ENCODE results near the gene ORM2. TPM values are rescaled to one million over a fixed set of nuclear protein-coding genes. Genes with fewer than 3 reads are reported as not detected.

ORM2 gene
- total and polyA plus RNA-seq, 2 of the 4 experiments (the other 2 are of a cell fraction), result not detected

DNA sequence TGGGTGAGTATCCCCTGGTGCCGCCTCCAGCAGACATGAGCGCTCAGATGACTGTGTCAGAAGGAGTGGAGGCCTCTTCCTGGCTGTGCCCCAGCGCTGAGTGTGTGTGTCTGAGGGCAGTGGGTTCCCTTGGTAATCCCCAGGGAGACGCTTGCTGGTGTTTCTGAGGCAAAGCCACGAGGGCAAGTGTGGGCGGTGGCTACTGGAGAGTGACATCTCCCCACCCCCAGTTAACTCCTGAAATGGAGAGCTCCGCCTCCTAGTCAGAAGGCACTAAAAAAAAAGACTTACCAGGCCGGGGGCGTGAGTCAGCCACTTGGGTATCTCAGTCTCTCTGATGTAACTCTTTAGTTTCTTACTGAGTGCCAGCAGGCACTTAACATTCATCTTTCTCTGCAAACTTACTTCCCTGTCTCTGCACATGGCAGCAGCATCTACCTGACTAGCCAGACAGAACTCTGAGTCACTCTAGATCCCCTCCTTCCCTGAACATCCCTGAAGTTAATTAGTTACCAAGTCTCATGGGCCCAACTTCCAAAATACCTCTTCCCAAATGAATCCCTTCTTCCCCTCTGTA is 19.3 kb downstream of the ORM2 start:
- Histone ChIP-seq H4K20me1 (ENCODE audit: insufficient read depth, low read length) (peaks cover 7% of the 10 kb centered on the region; the same call in 1 of the 2 replicates), H4K91ac (ENCODE audit: insufficient read depth, low read depth, low read length) (peak overlapping the region; percentile 88), H3K36me3 (ENCODE audit: control insufficient read depth, insufficient read depth, low read length) (peaks cover 52% of the 10 kb centered on the region), H3K9ac (ENCODE audit: low read depth, low read length) (no peak overlapping the region), H2BK20ac (ENCODE audit: low read depth, low read length) (peak overlapping the region; percentile 94), H3K4me1 (ENCODE audit: control insufficient read depth, insufficient read depth, low read length) (peaks cover 11% of the 10 kb centered on the region), H2BK120ac (ENCODE audit: low read depth, low read length) (peak overlapping the region; percentile 91), H3K14ac (replicated peaks; ENCODE audit: low read depth, low read length) (no peak overlapping the region; the same call in 1 of the 2 replicates), H3K79me1 (ENCODE audit: low read depth in 1 of 2, low read length in 2 of 2) (peaks cover 0 to 12% of the 10 kb centered on the region in 2 experiments; a peak in 1 of 4 replicates), H3K56ac (ENCODE audit: extremely low read depth, insufficient read depth, low read length) (peak overlapping the region; percentile 26), H3K4ac (ENCODE audit: low read depth, low read length) (peak overlapping the region; percentile 84), H3K4me3 (ENCODE audit: insufficient read depth, low read depth, low read length) (no peak overlapping the region), H3K27me3 (ENCODE audit: control insufficient read depth, insufficient read depth, low read length) (no peaks in the 10 kb centered on the region), H3K9me1 (ENCODE audit: insufficient read depth, low read length) (peaks cover 18% of the 10 kb centered on the region), H3K27ac (ENCODE audit: insufficient read depth, low read length) (peak overlapping the region; percentile 45), H4K5ac (ENCODE audit: low read depth, low read length) (no peak overlapping the region), H2BK15ac (ENCODE audit: low read depth, low read length) (peak overlapping the region; percentile 68; the same call in 2 of the 3 replicates), H2AFZ (replicated peaks; ENCODE audit: low read length, poor library complexity) (peak overlapping the region; percentile 80), H2AK5ac (ENCODE audit: low read depth, low read length) (peak overlapping the region; percentile 93), H2AK9ac (replicated peaks; ENCODE audit: low read depth, low read length, poor library complexity) (peak overlapping the region; percentile 88), H3K23ac (ENCODE audit: low read depth, low read length) (peak overlapping the region; percentile 77; the same call in 1 of the 2 replicates), H4K8ac (ENCODE audit: low read depth in 2 of 2, low read length in 2 of 2) (peak overlapping the region; percentile 21 to 76; a peak in 3 of 4 replicates), H3K18ac (ENCODE audit: low read depth, low read length) (no peak overlapping the region), H2BK5ac (ENCODE audit: low read depth, low read length, poor library complexity, severe bottlenecking) (peak overlapping the region; percentile 67), H3K4me2 (ENCODE audit: low read depth, low read length) (no peak overlapping the region), H3K9me3 (ENCODE audit: control insufficient read depth, insufficient read depth, low read length) (no peaks in the 10 kb centered on the region)
- no CpG with 5 or more reads among the region's 9 CpGs for WGBS, 2 experiments (ENCODE audit: extremely low coverage in 2 of 2, insufficient read length in 1 of 2)
- ChIA-PET POLR2A (ENCODE audit: unreplicated experiment) (no interaction called here), CTCF (no interaction called here)
- dilution Hi-C loops (cut with HindIII; ENCODE audit: low sequenced_read_pairs, unreplicated experiment) (no loop called here), intact Hi-C loops (cut with micrococcal nuclease) (no loop called here), in situ Hi-C loops (cut with MboI; ENCODE audit: low sequenced_read_pairs) (no loop called here)
- TF ChIP-seq SMC3 (IDR thresholded peaks at IDR 0.05; ENCODE audit: low read depth, low read length), result no peak; the same call in 1 of the 2 replicates
- no peak for TF ChIP-seq RCOR1 (IDR thresholded peaks at IDR 0.05; ENCODE audit: insufficient replicate concordance, low read length)
- peak; percentile 19; the same call in 1 of the 2 replicates for TF ChIP-seq RFX5 (IDR thresholded peaks at IDR 0.05; ENCODE audit: low read depth, low read length)
- peak; percentile 1; the same call in 1 of the 2 replicates for TF ChIP-seq MAFK (IDR thresholded peaks at IDR 0.05; ENCODE audit: low read depth, low read length)
- TF ChIP-seq CEBPB (IDR thresholded peaks at IDR 0.05; ENCODE audit: low read depth, low read length), result peak; percentile 78
- no peak for TF ChIP-seq POLR2A (IDR thresholded peaks at IDR 0.05; ENCODE audit: low read depth, low read length)
- peak; percentile 2; the same call in 1 of the 2 replicates for TF ChIP-seq BHLHE40 (IDR thresholded peaks at IDR 0.05; ENCODE audit: low read depth, low read length)
- TF ChIP-seq, protein P1, sequence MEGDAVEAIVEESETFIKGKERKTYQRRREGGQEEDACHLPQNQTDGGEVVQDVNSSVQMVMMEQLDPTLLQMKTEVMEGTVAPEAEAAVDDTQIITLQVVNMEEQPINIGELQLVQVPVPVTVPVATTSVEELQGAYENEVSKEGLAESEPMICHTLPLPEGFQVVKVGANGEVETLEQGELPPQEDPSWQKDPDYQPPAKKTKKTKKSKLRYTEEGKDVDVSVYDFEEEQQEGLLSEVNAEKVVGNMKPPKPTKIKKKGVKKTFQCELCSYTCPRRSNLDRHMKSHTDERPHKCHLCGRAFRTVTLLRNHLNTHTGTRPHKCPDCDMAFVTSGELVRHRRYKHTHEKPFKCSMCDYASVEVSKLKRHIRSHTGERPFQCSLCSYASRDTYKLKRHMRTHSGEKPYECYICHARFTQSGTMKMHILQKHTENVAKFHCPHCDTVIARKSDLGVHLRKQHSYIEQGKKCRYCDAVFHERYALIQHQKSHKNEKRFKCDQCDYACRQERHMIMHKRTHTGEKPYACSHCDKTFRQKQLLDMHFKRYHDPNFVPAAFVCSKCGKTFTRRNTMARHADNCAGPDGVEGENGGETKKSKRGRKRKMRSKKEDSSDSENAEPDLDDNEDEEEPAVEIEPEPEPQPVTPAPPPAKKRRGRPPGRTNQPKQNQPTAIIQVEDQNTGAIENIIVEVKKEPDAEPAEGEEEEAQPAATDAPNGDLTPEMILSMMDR (conservative IDR thresholded peaks at IDR 0.05; ENCODE audit: low read depth, low read length), result no peak
- TF ChIP-seq, protein P2, sequence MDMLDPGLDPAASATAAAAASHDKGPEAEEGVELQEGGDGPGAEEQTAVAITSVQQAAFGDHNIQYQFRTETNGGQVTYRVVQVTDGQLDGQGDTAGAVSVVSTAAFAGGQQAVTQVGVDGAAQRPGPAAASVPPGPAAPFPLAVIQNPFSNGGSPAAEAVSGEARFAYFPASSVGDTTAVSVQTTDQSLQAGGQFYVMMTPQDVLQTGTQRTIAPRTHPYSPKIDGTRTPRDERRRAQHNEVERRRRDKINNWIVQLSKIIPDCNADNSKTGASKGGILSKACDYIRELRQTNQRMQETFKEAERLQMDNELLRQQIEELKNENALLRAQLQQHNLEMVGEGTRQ (IDR thresholded peaks at IDR 0.05; ENCODE audit: low read depth, low read length), result peak; percentile 75
- TF ChIP-seq MAZ (IDR thresholded peaks at IDR 0.05; ENCODE audit: borderline replicate concordance, low read depth, low read length), result peak; percentile 41; the same call in 1 of the 2 replicates
- TF ChIP-seq, protein P3, sequence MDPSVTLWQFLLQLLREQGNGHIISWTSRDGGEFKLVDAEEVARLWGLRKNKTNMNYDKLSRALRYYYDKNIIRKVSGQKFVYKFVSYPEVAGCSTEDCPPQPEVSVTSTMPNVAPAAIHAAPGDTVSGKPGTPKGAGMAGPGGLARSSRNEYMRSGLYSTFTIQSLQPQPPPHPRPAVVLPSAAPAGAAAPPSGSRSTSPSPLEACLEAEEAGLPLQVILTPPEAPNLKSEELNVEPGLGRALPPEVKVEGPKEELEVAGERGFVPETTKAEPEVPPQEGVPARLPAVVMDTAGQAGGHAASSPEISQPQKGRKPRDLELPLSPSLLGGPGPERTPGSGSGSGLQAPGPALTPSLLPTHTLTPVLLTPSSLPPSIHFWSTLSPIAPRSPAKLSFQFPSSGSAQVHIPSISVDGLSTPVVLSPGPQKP (IDR thresholded peaks at IDR 0.05; ENCODE audit: borderline replicate concordance, low read depth, low read length), result no peak
- TF ChIP-seq RAD21 (IDR thresholded peaks at IDR 0.05; ENCODE audit: low read length), result 0 out of 2 replicates have a peak, but pooled peaks have one; percentile 2
- TF ChIP-seq FOS (IDR thresholded peaks at IDR 0.05; ENCODE audit: low read depth, low read length), result peak; percentile 65; the same call in 1 of the 2 replicates
- TF ChIP-seq MXI1 (IDR thresholded peaks at IDR 0.05; ENCODE audit: borderline replicate concordance, low read depth, low read length), result peak; percentile 94
- peak; percentile 97 for ATAC-seq (ENCODE audit: low read depth)
- no TSS peak for BruUV-seq (replicated peaks)
- DNase-seq, result peak; percentile 99

All from IMR-90 (cell line).